ENCODE results near the gene PRRT1. TPM values are rescaled to one million over a fixed set of nuclear protein-coding genes. Genes with fewer than 3 reads are reported as not detected.
"Not testable (repeated sequence)": the region's sequence is repeated elsewhere in the genome, so short reads cannot be mapped to it uniquely, and the experiment has no call there.

Gene PRRT1
- total RNA-seq, 1 donor from 2014 or later: not detected

GRCh38 chr6:32153564-32154513, 2.1 kb upstream of the PRRT1 start, which contains the start of gene PPT2:
PPT2 (plus strand) TSS chr6:32154141; CDS start chr6:32154595, 454 bp downstream.
- intact Hi-C loops (cut with micrococcal nuclease): loop anchor here (1.0 to 2.0 kb wide), 5 partner anchors 23 to 67 kb away; partner anchors contain the start of genes AGPAT1 and FKBPL

GRCh38 chr6:32152769-32153563, 1.2 kb upstream of the PRRT1 start:
- intact Hi-C loops (cut with micrococcal nuclease): no loop called here

GRCh38 chr6:32151181-32151862, 417 bp downstream of the PRRT1 start:
- intact Hi-C loops (cut with micrococcal nuclease): no loop called here

GRCh38 chr6:32149932-32150870, 1.5 kb downstream of the PRRT1 start:
- intact Hi-C loops (cut with micrococcal nuclease): no loop called here

- intact Hi-C loops (cut with micrococcal nuclease): no loop called here
These were observed 2.5 kb downstream of the PRRT1 start for GRCh38 chr6:32149092-32149755.

GRCh38 chr6:32148289-32149091, 3.2 kb downstream of the PRRT1 start:
- intact Hi-C loops (cut with micrococcal nuclease): no loop called here

- intact Hi-C loops (cut with micrococcal nuclease): no loop called here
These were observed 4.2 kb downstream of the PRRT1 start for GRCh38 chr6:32147401-32148132.

GRCh38 chr6:32146687-32147086, 5.1 kb downstream of the PRRT1 start:
- intact Hi-C loops (cut with micrococcal nuclease): no loop called here

- intact Hi-C loops (cut with micrococcal nuclease): no loop called here
These were observed 5.5 kb downstream of the PRRT1 start for GRCh38 chr6:32146287-32146686.

- intact Hi-C loops (cut with micrococcal nuclease): not testable (repeated sequence)
These were observed 7.5 kb downstream of the PRRT1 start for GRCh38 chr6:32144238-32144637.

GRCh38 chr6:32140420-32141046, 11.2 kb downstream of the PRRT1 start:
- intact Hi-C loops (cut with micrococcal nuclease): no loop called here

- intact Hi-C loops (cut with micrococcal nuclease): no loop called here
These were observed 12.1 kb downstream of the PRRT1 start for GRCh38 chr6:32139590-32139989.

- intact Hi-C loops (cut with micrococcal nuclease): no loop called here
These were observed 14.3 kb downstream of the PRRT1 start for GRCh38 chr6:32137454-32137853.

GRCh38 chr6:32133786-32134185, 18.0 kb downstream of the PRRT1 start:
- intact Hi-C loops (cut with micrococcal nuclease): loop anchor here (5.0 kb wide), 1 partner anchor 591 kb away; the partner anchor contains the start of gene DDX39B

- intact Hi-C loops (cut with micrococcal nuclease): loop anchor here (5.0 kb wide), 1 partner anchor 590 kb away; the partner anchor contains the start of gene DDX39B
These were observed 19.6 kb downstream of the PRRT1 start for GRCh38 chr6:32132110-32132509.

- intact Hi-C loops (cut with micrococcal nuclease): loop anchor here (5.0 kb wide), 1 partner anchor 589 kb away; the partner anchor contains the start of gene DDX39B
These were observed 20.2 kb downstream of the PRRT1 start for GRCh38 chr6:32131439-32131948.
